ENCODE results near the gene MYO1E. TPM values are rescaled to one million over a fixed set of nuclear protein-coding genes. Genes with fewer than 3 reads are reported as not detected.

The MYO1E gene
- polyA plus RNA-seq, 1 donor from 2014 or later, result 0.38 TPM

- Histone ChIP-seq H3K79me2 (replicated peaks; ENCODE audit: insufficient read depth, low read length) (no peaks in the 10 kb centered on the region), H3K4me2 (ENCODE audit: low read length) (no peak overlapping the region), H4K20me1 (ENCODE audit: insufficient read depth) (no peaks in the 10 kb centered on the region), H3K9me3 (ENCODE audit: low read length) (no peaks in the 10 kb centered on the region), H3K36me3 (ENCODE audit: insufficient read depth, low read length) (no peaks in the 10 kb centered on the region), H3K9me2 (ENCODE audit: insufficient read depth, low read length) (no peaks in the 10 kb centered on the region), H3K4me3 (ENCODE audit: low read length) (no peak overlapping the region), H3F3A (ENCODE audit: insufficient read depth, low read length, poor library complexity, severe bottlenecking) (no peaks in the 10 kb centered on the region), H3K9ac (ENCODE audit: low read length) (no peak overlapping the region), H2AFZ (ENCODE audit: low read depth, low read length) (no peak overlapping the region), H3K27ac (ENCODE audit: low read length) (no peak overlapping the region), H3K27me3 (ENCODE audit: insufficient read depth, low read depth, low read length) (no peaks in the 10 kb centered on the region)
- TF ChIP-seq MXI1 (conservative IDR thresholded peaks at IDR 0.05; ENCODE audit: poor library complexity, severe bottlenecking) (no peak), TAF1 (IDR thresholded peaks at IDR 0.05; ENCODE audit: low read depth) (no peak), REST (IDR thresholded peaks at IDR 0.05; ENCODE audit: borderline replicate concordance) (no peak), RAD21 (conservative IDR thresholded peaks at IDR 0.05) (no peak)
Measured at GRCh38 chr15:59396211-59396610, 23.5 kb upstream of the MYO1E start.

GRCh38 chr15:59394166-59394661 is 21.5 kb upstream of the MYO1E start:
- H3K27ac ChIP-seq (ENCODE audit: low read length), result no peak overlapping the region
- H3K9me3 ChIP-seq (ENCODE audit: low read length), result no peaks in the 10 kb centered on the region
- H2AFZ ChIP-seq (ENCODE audit: low read depth, low read length), result no peak overlapping the region
- H3K36me3 ChIP-seq (ENCODE audit: insufficient read depth, low read length), result no peaks in the 10 kb centered on the region
- no peaks in the 10 kb centered on the region for H3K79me2 ChIP-seq (replicated peaks; ENCODE audit: insufficient read depth, low read length)
- no peaks in the 10 kb centered on the region for H3K9me2 ChIP-seq (ENCODE audit: insufficient read depth, low read length)
- TF ChIP-seq RAD21 (conservative IDR thresholded peaks at IDR 0.05) (no peak), EP300 (conservative IDR thresholded peaks at IDR 0.05; ENCODE audit: poor library complexity, severe bottlenecking) (no peak), SMC3 (conservative IDR thresholded peaks at IDR 0.05; ENCODE audit: poor library complexity) (no peak), POLR2AphosphoS5 (IDR thresholded peaks at IDR 0.05) (no peak), CTCF (IDR thresholded peaks at IDR 0.05; ENCODE audit: poor library complexity, severe bottlenecking) (no peak), MXI1 (conservative IDR thresholded peaks at IDR 0.05; ENCODE audit: poor library complexity, severe bottlenecking) (no peak), EZH2 (IDR thresholded peaks at IDR 0.05; ENCODE audit: borderline replicate concordance, insufficient read depth, low read length, poor library complexity, severe bottlenecking) (no peak), REST (IDR thresholded peaks at IDR 0.05; ENCODE audit: borderline replicate concordance) (no peak), TAF1 (IDR thresholded peaks at IDR 0.05; ENCODE audit: low read depth) (no peak)
- H3K27me3 ChIP-seq (ENCODE audit: insufficient read depth, low read depth, low read length), result no peaks in the 10 kb centered on the region
- H3K4me3 ChIP-seq (ENCODE audit: low read length), result no peak overlapping the region
- no peak overlapping the region for H3K4me2 ChIP-seq (ENCODE audit: low read length)
- no peak overlapping the region for H3K9ac ChIP-seq (ENCODE audit: low read length)
- no peaks in the 10 kb centered on the region for H4K20me1 ChIP-seq (ENCODE audit: insufficient read depth)
- no peaks in the 10 kb centered on the region for H3F3A ChIP-seq (ENCODE audit: insufficient read depth, low read length, poor library complexity, severe bottlenecking)
